Measurements from ENCODE around the gene GDF7.

GRCh38 chr2:20666304-20667150, at the start of gene GDF7:
- peak; percentile 95 for TF ChIP-seq EZH2 (IDR thresholded peaks at IDR 0.05; ENCODE audit: low read length)
- TF ChIP-seq, protein P1, sequence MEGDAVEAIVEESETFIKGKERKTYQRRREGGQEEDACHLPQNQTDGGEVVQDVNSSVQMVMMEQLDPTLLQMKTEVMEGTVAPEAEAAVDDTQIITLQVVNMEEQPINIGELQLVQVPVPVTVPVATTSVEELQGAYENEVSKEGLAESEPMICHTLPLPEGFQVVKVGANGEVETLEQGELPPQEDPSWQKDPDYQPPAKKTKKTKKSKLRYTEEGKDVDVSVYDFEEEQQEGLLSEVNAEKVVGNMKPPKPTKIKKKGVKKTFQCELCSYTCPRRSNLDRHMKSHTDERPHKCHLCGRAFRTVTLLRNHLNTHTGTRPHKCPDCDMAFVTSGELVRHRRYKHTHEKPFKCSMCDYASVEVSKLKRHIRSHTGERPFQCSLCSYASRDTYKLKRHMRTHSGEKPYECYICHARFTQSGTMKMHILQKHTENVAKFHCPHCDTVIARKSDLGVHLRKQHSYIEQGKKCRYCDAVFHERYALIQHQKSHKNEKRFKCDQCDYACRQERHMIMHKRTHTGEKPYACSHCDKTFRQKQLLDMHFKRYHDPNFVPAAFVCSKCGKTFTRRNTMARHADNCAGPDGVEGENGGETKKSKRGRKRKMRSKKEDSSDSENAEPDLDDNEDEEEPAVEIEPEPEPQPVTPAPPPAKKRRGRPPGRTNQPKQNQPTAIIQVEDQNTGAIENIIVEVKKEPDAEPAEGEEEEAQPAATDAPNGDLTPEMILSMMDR (optimal IDR thresholded peaks at IDR 0.05 in 1 of 3, IDR thresholded peaks at IDR 0.05 in 1 of 3, conservative IDR thresholded peaks at IDR 0.05 in 1 of 3; ENCODE audit: extremely low read depth in 1 of 3, insufficient read depth in 2 of 3, low read length in 3 of 3) = peak in 2 of 3 experiments; percentile 14 to 19
